DMS153 treated with DMSO at 0.1 percent for 48 hours (cell line): ENCODE results near the gene MBLAC2.

Experiments
- DNase-seq: peaks from one replicate; lab custom pipeline; 2025; ENCODE audit not compliant: unreplicated experiment; lab: John Stamatoyannopoulos, UW

The MBLAC2 gene

DNA sequence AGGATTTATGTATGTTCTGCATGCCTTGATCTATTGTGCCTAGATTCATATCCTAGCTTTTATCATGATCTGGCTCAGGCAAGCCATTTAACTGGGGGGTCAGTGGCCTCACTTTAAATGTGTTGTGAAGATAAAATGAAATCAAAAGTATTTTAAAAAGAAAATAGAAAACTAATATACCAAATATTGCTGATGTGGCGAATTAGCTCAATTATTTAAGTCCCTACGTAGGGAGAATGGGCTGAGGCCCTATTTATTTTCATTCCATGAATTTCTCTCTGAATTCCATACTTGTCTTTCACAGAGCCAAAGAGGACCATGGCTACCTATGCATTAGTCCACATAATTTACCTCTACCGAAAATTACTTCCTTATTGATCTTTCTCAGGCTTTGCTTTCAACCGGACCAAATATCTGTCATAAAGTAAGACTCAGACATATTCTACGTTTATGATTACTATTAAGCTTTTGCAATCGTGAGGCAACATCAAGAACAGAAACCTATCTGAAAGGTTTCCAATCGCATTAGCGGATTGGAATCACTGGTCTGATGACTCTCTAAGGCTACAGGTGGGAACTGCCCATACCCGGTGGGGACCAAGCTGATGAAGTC is 1.7 kb downstream of the MBLAC2 start:
- no peak for DNase-seq

DNA sequence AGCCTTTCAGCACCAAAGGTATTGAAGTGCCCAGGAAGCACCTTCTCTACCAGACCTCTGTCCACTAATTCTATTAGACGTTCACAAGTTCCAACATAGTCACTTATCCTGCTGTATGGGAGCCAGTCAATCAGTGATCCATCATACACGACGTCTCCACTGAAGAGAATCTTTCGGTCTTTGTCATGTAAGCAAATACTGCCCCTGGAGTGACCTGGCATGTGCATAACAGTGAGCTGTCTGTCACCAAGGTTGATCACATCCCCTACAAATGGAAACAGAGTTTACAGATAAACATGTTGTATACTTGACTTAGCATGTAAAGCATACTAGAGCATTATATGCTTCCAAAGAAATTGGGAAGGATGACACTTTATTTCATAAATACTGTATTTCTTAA is 13.3 kb downstream of the MBLAC2 start:
- DNase-seq = no peak

DNA sequence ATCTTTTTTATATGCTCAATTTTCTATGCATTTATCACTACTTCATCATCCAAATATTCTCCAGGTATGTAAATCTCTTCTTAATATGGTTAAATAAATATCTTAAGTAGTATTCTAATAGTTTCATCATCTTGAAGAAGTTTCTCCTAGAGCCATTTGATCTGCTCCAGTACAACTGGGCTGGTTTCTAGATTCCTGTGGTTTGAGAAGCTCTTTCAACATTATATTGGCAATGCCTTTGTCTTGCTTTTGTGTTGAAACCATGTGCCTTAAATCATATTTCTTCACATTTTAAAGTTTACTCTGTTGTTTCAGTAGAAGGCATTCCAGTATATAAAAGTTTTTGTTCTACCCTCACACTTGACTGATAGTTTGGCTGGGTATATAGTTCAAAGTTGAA is 27.6 kb downstream of the MBLAC2 start:
- DNase-seq = no peak

DNA sequence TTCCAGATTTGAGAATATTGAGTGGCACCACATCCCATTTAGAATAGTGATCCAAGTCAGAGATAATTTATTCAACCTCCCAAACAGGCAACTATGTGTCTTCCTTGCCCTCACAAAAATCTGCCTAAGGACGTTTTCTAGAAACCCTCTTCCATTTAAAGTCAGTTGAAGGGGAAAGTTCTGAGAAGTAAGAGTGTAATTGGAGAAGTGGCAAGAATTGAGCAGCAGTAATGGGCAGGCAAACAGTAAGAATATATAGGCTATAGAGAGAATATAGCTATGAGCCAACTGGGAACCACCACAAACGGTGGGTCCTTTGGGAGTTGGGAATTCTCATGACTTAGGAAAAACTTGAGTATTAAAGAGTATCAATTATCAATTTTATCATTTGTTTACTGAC is 33.9 kb downstream of the MBLAC2 start:
- DNase-seq = no peak

DNA sequence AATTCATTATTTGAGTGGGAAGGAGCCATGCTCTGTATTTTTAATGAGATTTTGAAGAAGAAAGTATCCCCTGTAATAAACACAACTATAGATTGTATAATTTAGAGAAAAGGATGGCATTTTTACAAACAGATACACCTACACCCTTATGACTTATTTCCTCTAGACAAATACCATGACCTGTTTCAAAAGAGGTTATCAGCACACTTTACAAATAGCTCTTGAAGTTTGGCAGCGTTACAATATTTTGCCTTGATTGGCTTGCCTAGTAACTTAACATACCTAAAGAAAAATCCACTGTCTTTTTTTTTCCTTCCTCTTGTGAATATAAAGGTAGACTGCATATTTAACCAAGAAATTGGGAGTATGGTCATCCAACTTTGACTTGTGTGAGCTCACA is 36.5 kb downstream of the MBLAC2 start:
- DNase-seq = no peak

DNA sequence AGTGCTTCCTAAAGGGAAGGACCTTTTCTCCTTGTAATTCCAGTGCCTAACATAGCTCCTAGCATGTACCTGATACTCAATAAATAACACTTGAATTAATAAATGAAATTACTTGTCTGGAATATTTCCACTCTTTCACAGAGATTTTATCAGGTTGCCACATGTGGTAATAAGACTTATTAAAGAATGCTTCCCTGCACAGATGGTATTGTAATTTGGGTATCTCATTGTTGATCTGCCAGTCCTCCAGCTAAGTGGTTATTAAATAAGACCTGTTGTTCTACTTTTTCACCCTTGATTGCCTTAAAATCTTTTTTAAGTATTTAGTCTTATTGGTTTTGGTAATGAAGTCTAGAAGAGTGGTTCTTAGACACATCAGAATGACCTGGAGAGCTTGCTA is 36.9 kb downstream of the MBLAC2 start:
- no peak for DNase-seq

DNA sequence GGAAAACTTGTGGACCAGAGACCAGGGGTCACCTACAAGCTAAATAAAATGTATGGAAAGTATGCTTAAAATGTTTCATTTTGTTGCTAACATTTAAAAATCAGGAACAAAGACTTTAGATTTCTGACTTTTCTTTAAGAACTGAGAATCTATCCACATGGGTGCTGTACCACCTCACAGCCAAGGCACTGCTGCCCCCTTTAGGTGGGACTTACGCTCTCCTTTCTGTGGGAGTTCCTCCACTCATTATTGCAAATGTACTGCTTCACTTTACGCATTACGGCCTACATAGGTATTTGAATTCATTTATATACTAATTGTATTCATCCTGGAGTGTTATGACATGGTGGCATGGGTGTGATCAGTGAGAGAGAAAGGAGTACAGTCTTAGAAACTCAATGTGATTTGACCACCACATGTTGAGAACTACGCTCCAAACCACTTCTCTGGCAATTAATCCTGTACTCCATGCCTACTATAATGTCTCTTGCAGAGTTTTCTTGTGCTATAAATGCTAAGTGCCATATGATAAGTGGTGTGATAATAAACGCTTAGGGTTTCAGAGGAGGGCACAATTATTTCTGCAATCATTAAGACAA is 40.4 kb downstream of the MBLAC2 start:
- DNase-seq = no peak

DNA sequence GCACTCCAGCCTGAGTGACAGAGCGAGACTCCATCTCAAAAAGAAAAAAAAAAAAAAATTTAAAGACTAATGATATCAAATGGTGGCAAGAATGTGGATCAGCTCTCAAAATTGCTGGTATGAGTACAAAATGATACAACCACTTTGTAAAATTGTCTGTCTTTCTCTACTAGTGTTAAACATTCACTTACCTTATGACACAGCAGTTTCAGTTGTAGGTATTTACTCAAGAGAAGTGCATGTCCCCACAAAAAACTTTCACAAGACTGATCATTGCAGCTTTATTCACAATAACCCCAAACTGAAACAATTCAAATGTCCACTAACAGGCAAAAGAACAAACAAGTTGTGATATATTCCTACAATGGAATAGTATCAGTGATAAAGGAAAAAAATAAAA is 50.3 kb downstream of the MBLAC2 start:
- DNase-seq = no peak

DNA sequence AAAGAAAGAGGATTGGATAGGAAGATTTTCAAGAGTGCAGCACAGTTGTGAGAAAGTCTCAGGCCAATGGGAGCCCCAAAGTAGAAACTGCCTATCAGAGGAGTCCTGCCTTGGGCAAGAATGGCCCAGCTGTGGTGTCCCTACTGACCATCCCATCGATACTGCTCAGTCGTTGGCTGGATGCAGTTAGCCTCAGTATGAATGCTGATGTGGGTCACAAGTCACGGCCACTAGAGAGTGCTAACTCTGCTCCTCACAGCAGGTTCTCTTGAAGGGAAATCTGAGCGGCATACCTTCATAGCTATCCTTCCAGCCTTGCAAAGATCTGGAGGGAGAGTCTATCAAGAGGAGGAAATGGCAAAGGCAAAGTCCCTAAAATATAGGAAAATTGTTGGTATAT is 53.4 kb downstream of the MBLAC2 start:
- DNase-seq = no peak

DNA sequence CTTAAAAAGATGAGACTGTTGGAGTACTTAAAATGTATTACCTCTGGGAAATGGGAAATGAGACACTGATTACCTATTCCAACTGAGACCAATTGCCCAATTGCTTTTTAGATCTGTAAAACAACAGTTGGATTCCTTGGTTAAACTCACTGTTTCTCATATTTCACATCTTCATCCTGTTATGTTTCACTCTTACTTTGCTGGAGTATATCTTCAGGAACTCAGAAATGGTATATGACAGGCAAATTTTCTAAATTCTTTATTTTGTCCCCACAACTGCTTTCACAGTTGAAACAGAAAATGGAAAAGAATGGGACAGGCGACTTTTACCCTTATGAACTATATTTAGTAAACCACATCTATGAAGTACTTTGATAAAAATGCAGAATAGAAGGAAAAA is 56.4 kb downstream of the MBLAC2 start:
- no peak for DNase-seq

DNA sequence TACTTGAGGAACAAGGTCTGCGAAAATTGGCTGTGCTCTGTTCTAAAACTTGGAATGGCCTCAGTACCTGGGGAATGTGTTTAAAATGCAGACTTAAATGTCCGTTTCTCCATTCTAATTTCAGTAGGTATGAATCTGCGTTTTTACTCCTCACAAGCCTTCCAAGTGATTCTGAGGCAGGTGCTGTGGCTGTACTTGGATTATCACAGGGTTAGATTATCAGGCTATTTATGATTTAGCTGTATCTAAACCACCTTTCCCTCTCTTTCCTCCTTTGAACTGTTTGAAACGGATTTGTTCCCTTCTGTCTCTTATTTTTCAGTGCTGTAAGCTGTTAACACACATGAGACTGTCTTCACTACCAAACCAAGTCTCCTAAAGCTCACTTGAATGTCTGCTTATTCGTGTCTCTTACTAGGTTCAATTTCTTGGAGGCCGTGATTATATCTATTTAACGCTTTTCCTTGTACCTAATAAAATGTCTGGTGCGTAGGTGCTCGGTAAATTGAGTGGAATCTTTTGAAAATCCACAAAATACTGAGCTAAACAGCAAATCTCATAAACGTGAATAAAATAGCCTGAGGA is 64.3 kb downstream of the MBLAC2 start:
- DNase-seq = peak; percentile 2

DNA sequence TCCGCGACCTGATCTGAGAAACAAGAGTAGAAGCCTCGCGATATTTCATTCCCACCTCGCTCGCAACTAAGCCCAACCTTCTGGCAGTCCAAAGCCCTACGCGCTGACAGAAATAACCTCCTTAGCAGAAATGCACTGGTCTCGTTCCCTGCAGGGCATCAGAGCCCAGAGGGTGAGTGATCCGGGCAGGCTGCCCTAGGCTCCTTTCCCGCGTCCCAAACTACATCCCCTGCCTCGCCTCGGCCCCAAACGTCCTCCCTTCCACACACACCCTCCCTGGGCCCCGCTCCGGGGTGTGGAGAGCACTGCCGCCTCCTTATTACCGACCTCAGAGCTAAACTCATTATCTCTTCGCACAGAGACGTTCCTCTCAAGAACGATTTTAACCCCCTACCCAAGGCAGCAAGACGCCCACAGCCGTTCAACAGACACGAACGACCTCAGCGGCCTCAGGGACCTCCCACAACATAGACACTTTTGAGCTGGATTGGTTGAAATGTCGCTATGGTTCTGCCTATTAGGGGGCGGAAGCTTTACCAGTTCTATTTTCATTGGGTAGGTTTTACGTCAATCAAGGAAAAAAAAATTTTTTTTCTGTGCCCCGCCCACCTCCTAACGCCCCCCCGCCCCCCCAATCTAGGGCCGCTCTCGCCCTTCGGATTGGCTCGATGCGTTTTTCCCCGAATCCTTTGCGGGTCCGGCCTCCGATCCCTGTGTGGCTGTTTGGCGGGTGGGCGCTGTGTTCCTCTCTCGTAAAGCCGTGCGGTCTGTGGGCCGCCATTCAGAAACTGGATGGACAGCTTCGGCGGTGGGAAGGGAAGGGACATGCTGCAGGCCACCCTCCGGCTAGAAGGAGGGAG is 65.0 kb downstream of the MBLAC2 start, which contains the start of gene CETN3:
CETN3 (minus strand) TSS at position 439 of the 860 bp plus-strand sequence; CDS start at position 344, 95 bp downstream.
- peak; percentile 71 for DNase-seq

DNA sequence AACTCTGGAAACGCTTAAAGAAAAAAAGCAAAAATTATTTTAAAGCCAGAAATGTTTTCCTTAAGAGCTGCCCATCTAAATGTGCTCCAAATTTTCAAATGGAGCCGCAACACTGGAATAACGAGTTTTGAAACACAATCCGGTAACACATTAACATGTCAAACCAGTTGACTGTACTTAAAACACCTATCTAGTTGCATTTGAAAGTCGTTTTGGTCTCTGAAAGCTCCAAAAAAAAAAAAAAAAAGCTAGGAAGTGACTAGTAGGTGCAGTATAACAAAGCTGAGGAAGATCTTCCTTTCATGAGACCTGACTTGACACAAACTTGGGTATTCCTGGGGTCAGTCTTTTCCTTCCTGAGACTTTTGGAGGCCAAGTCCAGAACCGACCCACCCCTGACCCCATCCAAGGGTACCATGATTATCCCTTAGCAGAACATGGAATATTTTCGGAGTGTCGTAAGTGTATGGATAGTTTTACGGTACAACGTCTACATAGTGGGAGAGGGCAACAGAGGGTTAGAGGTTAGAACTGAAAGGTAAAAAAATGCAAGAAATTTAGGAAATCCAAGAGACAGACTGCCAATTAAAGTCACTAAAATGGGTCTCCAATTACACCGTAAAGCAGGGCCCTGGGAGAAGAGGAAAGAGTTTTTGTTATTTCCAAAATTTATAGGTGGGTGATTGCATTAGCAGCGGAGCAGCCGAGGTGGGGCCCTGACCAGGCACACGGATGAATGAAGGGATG is 65.8 kb downstream of the MBLAC2 start:
- no peak for DNase-seq
